ENCODE results near the gene FGF9. TPM values are rescaled to one million over a fixed set of nuclear protein-coding genes. Genes with fewer than 3 reads are reported as not detected.

FGF9 gene
- total and polyA plus RNA-seq, 2 of the 8 experiments (the other 6 are each of a cell fraction or from before 2014, with no cell fraction given): 0.02 TPM; not detected in 1

GRCh38 chr13:21657538-21657937 is 13.3 kb upstream of the FGF9 start:
- no peak overlapping the region for H3K56ac ChIP-seq (replicated peaks; ENCODE audit: insufficient read length, low read depth, low read length)
- TF ChIP-seq SIN3A (conservative IDR thresholded peaks at IDR 0.05 in 1 of 2, IDR thresholded peaks at IDR 0.05 in 1 of 2; ENCODE audit: low read depth in 1 of 2, low read length in 2 of 2) (no peak), TAF1 (IDR thresholded peaks at IDR 0.05; ENCODE audit: low read depth, low read length) (no peak)

More at GRCh38 chr13:21657538-21657937, 13.3 kb upstream of the FGF9 start:
- Histone ChIP-seq H2AK5ac (ENCODE audit: low read depth, low read length) (no peak overlapping the region), H3K27me3 (replicated peaks in 1 of 4; ENCODE audit: control insufficient read depth in 3 of 4, extremely low read depth in 1 of 4, insufficient read depth in 3 of 4, low read length in 3 of 4) (no peaks in the 10 kb centered on the region), H2BK20ac (ENCODE audit: low read length) (no peak overlapping the region), H3K23ac (ENCODE audit: insufficient read length) (no peak overlapping the region), H2BK120ac (replicated peaks; ENCODE audit: low read depth, low read length) (no peak overlapping the region), H2AFZ (ENCODE audit: low read length) (no peak overlapping the region), H4K20me1 (replicated peaks in 1 of 2; ENCODE audit: control insufficient read depth in 1 of 2, insufficient read depth in 2 of 2, low read length in 2 of 2) (no peaks in the 10 kb centered on the region), H3K79me1 (ENCODE audit: low read depth, low read length) (no peaks in the 10 kb centered on the region), H4K5ac (ENCODE audit: insufficient read length, low read depth, low read length) (no peak overlapping the region), H2BK15ac (ENCODE audit: low read length) (no peak overlapping the region), H4K8ac (ENCODE audit: extremely low read depth, insufficient read depth, low read length) (no peak overlapping the region), H3K23me2 (ENCODE audit: low read depth, low read length) (no peaks in the 10 kb centered on the region), H2BK5ac (ENCODE audit: low read depth, low read length) (no peak overlapping the region), H3K14ac (ENCODE audit: insufficient read length) (no peak overlapping the region), H3K36me3 (ENCODE audit: control insufficient read depth in 2 of 4, insufficient read depth in 4 of 4, low read length in 3 of 4) (no peaks in the 10 kb centered on the region), H3K4ac (replicated peaks; ENCODE audit: insufficient read length, low read depth, low read length) (no peak overlapping the region), H2BK12ac (ENCODE audit: low read depth, low read length) (no peak overlapping the region), H3K4me1 (replicated peaks in 1 of 4; ENCODE audit: control insufficient read depth in 3 of 4, insufficient read depth in 4 of 4, low read length in 3 of 4) (no peaks in the 10 kb centered on the region), H3K4me3 (ENCODE audit: extremely low read depth in 1 of 4, insufficient read depth in 2 of 4, low read depth in 3 of 4, low read length in 4 of 4) (no peak overlapping the region), H3K9me3 (ENCODE audit: insufficient read depth in 2 of 2, low read depth in 1 of 2, low read length in 1 of 2) (peaks cover 0 to 3% of the 10 kb centered on the region in 2 experiments; a peak in 1 of 4 replicates), H4K91ac (replicated peaks; ENCODE audit: insufficient read length, low read length) (no peak overlapping the region), H3K4me2 (ENCODE audit: insufficient read depth in 1 of 2, low read depth in 2 of 2, low read length in 2 of 2) (no peak overlapping the region), H3K27ac (ENCODE audit: low read depth, low read length) (no peak overlapping the region), H3K18ac (ENCODE audit: extremely low read depth, low read length) (no peak overlapping the region), H3K9ac (replicated peaks in 1 of 4; ENCODE audit: extremely low read depth in 1 of 4, low read depth in 3 of 4, low read length in 3 of 4) (no peak overlapping the region), H3K79me2 (ENCODE audit: control insufficient read depth in 1 of 2, insufficient read depth in 2 of 2, low read length in 2 of 2) (no peaks in the 10 kb centered on the region)
- CTCF ChIA-PET (ENCODE audit: partially characterized antibody): no interaction called here
- 83% methylated on average over 4 of the region's 4 CpGs; no CpG with 5 or more reads in 1 of the 2 experiments for WGBS, 2 experiments (ENCODE audit: extremely low coverage in 1 of 2, insufficient coverage in 1 of 2, insufficient read length in 1 of 2, insufficient replicate concordance in 2 of 2, low coverage in 1 of 2, low lambda C conversion rate in 2 of 2, missing lambda C conversion rate in 1 of 2)
- POLR2A ChIA-PET (ENCODE audit: partially characterized antibody): no interaction called here
- DNase-seq (ENCODE audit: low read depth in 1 of 2, low spot score in 2 of 2) (no peak), FAIRE-seq (no peak)

Data from H1 (cell line).